HEK293 (cell line): ENCODE results near the gene SLC2A4.

ENCODE experiments used
- PRDM6 ChIP-seq: fragments of 450-650 bp; formaldehyde crosslinking; IDR thresholded peaks from 2 replicates; pipeline ENCODE4 v1.5.1; 2017; ENCODE audit warnings: missing biosample characterization, missing genetic modification characterization
- ZBTB7A ChIP-seq: fragments of 450-650 bp; formaldehyde crosslinking; IDR thresholded peaks from 2 replicates; pipeline ENCODE4 v1.5.1; 2016; ENCODE audit warnings: low read depth, missing biosample characterization, missing genetic modification characterization
- ZNF114 ChIP-seq: fragments of 450-650 bp; formaldehyde crosslinking; IDR thresholded peaks from 2 replicates; pipeline ENCODE4 v1.5.0; 2017; ENCODE audit warnings: missing biosample characterization, missing genetic modification characterization
- ZNF600 ChIP-seq: fragments of 450-650 bp; formaldehyde crosslinking; IDR thresholded peaks from 2 replicates; pipeline ENCODE4 v1.5.1; 2016; ENCODE audit warnings: missing biosample characterization, missing genetic modification characterization
- ZNF776 ChIP-seq: fragments of 450-650 bp; formaldehyde crosslinking; IDR thresholded peaks from 2 replicates; pipeline ENCODE4 v1.5.0; 2017; ENCODE audit warnings: missing biosample characterization, missing genetic modification characterization, borderline replicate concordance
- TF ChIP-seq, protein P1 (sequence below): fragments of 450-650 bp; formaldehyde crosslinking; IDR thresholded peaks from 2 replicates; pipeline ENCODE4 v1.5.1; 2016; ENCODE audit warnings: missing biosample characterization, missing genetic modification characterization

DNA sequence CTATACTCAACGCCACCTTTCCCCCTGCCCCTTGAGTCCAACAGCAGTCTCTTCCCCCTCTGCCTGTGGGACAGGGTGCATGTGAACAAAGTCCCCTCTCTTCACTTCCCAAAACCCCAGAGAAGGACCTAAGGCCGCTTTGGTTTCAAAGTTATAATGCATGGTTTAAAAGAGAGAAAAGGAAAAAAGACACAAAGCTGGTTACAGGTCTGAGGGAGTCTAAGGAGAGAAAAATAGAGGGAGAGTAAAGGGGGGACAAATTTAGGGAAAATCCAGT lies 38.1 kb upstream of the SLC2A4 start:
- TF ChIP-seq ZNF114 (tag by site-specific recombination), result no peak
- no peak for TF ChIP-seq ZBTB7A (tag by site-specific recombination)
- TF ChIP-seq ZNF776, result no peak
- TF ChIP-seq, protein P1, sequence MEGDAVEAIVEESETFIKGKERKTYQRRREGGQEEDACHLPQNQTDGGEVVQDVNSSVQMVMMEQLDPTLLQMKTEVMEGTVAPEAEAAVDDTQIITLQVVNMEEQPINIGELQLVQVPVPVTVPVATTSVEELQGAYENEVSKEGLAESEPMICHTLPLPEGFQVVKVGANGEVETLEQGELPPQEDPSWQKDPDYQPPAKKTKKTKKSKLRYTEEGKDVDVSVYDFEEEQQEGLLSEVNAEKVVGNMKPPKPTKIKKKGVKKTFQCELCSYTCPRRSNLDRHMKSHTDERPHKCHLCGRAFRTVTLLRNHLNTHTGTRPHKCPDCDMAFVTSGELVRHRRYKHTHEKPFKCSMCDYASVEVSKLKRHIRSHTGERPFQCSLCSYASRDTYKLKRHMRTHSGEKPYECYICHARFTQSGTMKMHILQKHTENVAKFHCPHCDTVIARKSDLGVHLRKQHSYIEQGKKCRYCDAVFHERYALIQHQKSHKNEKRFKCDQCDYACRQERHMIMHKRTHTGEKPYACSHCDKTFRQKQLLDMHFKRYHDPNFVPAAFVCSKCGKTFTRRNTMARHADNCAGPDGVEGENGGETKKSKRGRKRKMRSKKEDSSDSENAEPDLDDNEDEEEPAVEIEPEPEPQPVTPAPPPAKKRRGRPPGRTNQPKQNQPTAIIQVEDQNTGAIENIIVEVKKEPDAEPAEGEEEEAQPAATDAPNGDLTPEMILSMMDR (tag by site-specific recombination), result no peak
- TF ChIP-seq PRDM6, result no peak
- no peak for TF ChIP-seq ZNF600 (tag by site-specific recombination)
